H9 (cell line): Measurements from ENCODE around the gene MMD. TPM values are rescaled to one million over a fixed set of nuclear protein-coding genes. Genes with fewer than 3 reads are reported as not detected.

ENCODE experiments used
- DNase-seq: peaks from one replicate; pipeline ENCODE4 v3.0.0-alpha.2; 2017
- H2AFZ ChIP-seq: one replicate; pipeline ENCODE4 v1.6.1; 2013; ENCODE audit warnings: mild to moderate bottlenecking, low read length, control low read depth, moderate library complexity
- H2AK5ac ChIP-seq: 2 replicates; pipeline ENCODE4 v1.6.1; 2013; ENCODE audit warnings: low read length, control low read depth, mixed read lengths; ENCODE audit not compliant: insufficient read length
- H2BK120ac ChIP-seq: one replicate; pipeline ENCODE4 v1.6.1; 2013; ENCODE audit warnings: low read depth, mild to moderate bottlenecking, low read length, control low read depth, inconsistent platforms; ENCODE audit not compliant: poor library complexity, severe bottlenecking
- H2BK12ac ChIP-seq: 2 replicates; pipeline ENCODE4 v1.6.1; 2013; ENCODE audit warnings: low read length, control low read depth, mixed read lengths, low read depth; ENCODE audit not compliant: insufficient read length
- H2BK15ac ChIP-seq: 2 replicates; pipeline ENCODE4 v1.6.1; 2013; ENCODE audit warnings: low read depth, low read length, control low read depth
- H2BK20ac ChIP-seq: one replicate; pipeline ENCODE4 v1.6.1; 2013; ENCODE audit warnings: low read depth, mild to moderate bottlenecking, low read length, control low read depth, inconsistent platforms; ENCODE audit not compliant: poor library complexity, severe bottlenecking
- H2BK5ac ChIP-seq: 2 replicates; pipeline ENCODE4 v1.6.1; 2013; ENCODE audit warnings: low read length, control low read depth, mixed read lengths; ENCODE audit not compliant: insufficient read length
- H3K14ac ChIP-seq: 2 replicates; pipeline ENCODE4 v1.6.1; 2013; ENCODE audit warnings: low read length, control low read depth; ENCODE audit not compliant: insufficient read depth
- H3K18ac ChIP-seq: 2 replicates; pipeline ENCODE4 v1.6.1; 2013; ENCODE audit warnings: low read depth, mild to moderate bottlenecking, mixed read lengths, low read length, control low read depth; ENCODE audit not compliant: insufficient read length
- H3K23ac ChIP-seq: 2 replicates; pipeline ENCODE4 v1.6.1; 2013; ENCODE audit warnings: low read length, control low read depth, mixed read lengths, low read depth; ENCODE audit not compliant: insufficient read length
- H3K23me2 ChIP-seq: 2 replicates; pipeline ENCODE4 v1.6.1; 2013; ENCODE audit warnings: low read depth, mild to moderate bottlenecking, mixed read lengths, low read length, control low read depth; ENCODE audit not compliant: insufficient read length, poor library complexity, severe bottlenecking
- H3K27ac ChIP-seq: 2 replicates; pipeline ENCODE4 v1.5.1; 2013; ENCODE audit warnings: low read length, control low read depth, mixed read lengths, low read depth; ENCODE audit not compliant: insufficient read length
- H3K27me3 ChIP-seq: 2 replicates; pipeline ENCODE4 v1.6.1; 2013; ENCODE audit warnings: low read length, control low read depth, inconsistent platforms; ENCODE audit not compliant: insufficient read depth
- H3K4ac ChIP-seq: 2 replicates; pipeline ENCODE4 v1.6.1; 2013; ENCODE audit warnings: low read depth, mild to moderate bottlenecking, control low read depth, inconsistent platforms, low read length, moderate library complexity
- H3K4me1 ChIP-seq: 2 replicates; pipeline ENCODE4 v1.6.1; 2013; ENCODE audit warnings: low read length, control low read depth, inconsistent platforms; ENCODE audit not compliant: insufficient read depth
- H3K4me2 ChIP-seq: 2 replicates; pipeline ENCODE4 v1.6.1; 2013; ENCODE audit warnings: low read length, control low read depth, mixed read lengths; ENCODE audit not compliant: insufficient read length, insufficient read depth
- H3K56ac ChIP-seq: 2 replicates; pipeline ENCODE4 v1.6.1; 2013; ENCODE audit warnings: low read depth, mild to moderate bottlenecking, mixed read lengths, low read length, control low read depth; ENCODE audit not compliant: insufficient read length
- H3K79me1 ChIP-seq: 2 replicates; pipeline ENCODE4 v1.6.1; 2013; ENCODE audit warnings: low read depth, mild to moderate bottlenecking, moderate library complexity, low read length, control low read depth, inconsistent platforms; ENCODE audit not compliant: insufficient read depth, poor library complexity, severe bottlenecking
- H3K79me2 ChIP-seq: 2 replicates; pipeline ENCODE4 v1.6.1; 2013; ENCODE audit warnings: low read length, control low read depth, inconsistent platforms; ENCODE audit not compliant: insufficient read depth
- H3K9ac ChIP-seq: 2 replicates; pipeline ENCODE4 v1.6.1; 2013; ENCODE audit warnings: low read length, control low read depth, mixed read lengths; ENCODE audit not compliant: insufficient read length; ENCODE audit errors: extremely low read depth
- H3K9me3 ChIP-seq: one replicate; pipeline ENCODE4 v1.6.1; 2013; ENCODE audit warnings: low read depth, low read length, inconsistent platforms; ENCODE audit not compliant: control insufficient read depth
- H3T11ph ChIP-seq: one replicate; pipeline ENCODE4 v1.6.1; 2013; ENCODE audit warnings: mild to moderate bottlenecking, low read length, control low read depth, inconsistent platforms
- H4K20me1 ChIP-seq: one replicate; pipeline ENCODE4 v1.6.1; 2013; ENCODE audit not compliant: control insufficient read depth, insufficient read length, insufficient read depth
- H4K5ac ChIP-seq: 2 replicates; pipeline ENCODE4 v1.6.1; 2013; ENCODE audit warnings: low read depth, mild to moderate bottlenecking, mixed read lengths, low read length, control low read depth; ENCODE audit not compliant: insufficient read length
- H4K8ac ChIP-seq: replicated peaks from 2 replicates; pipeline ENCODE4 v1.6.1; 2013; ENCODE audit warnings: low read length, control low read depth, mixed read lengths, low read depth; ENCODE audit not compliant: insufficient read length
- H4K91ac ChIP-seq: 2 replicates; pipeline ENCODE4 v1.6.1; 2013; ENCODE audit warnings: low read depth, mild to moderate bottlenecking, moderate library complexity, mixed read lengths, low read length, control low read depth; ENCODE audit not compliant: insufficient read length
- H3K27ac Mint-ChIP-seq, 3 experiments: 2 replicates in 2 of 3; 3 replicates in 1 of 3; pipeline ENCODE4 v1.8.0; 2020 to 2021; ENCODE audit warnings: mixed read lengths in 3 of 3, mild to moderate bottlenecking in 1 of 3, moderate library complexity in 1 of 3
- H3K27me3 Mint-ChIP-seq: 2 replicates; pipeline ENCODE4 v1.8.0; 2021; ENCODE audit warnings: low read depth, mild to moderate bottlenecking, moderate library complexity, mixed read lengths
- H3K36me3 Mint-ChIP-seq, 3 experiments: 2 replicates in 2 of 3; 3 replicates in 1 of 3; pipeline ENCODE4 v1.8.0; 2020 to 2021; ENCODE audit warnings: low read depth in 3 of 3, mixed read lengths in 3 of 3; ENCODE audit not compliant: insufficient read depth in 1 of 3
- H3K4me1 Mint-ChIP-seq, 2 experiments: 2 replicates each; pipeline ENCODE4 v1.8.0; 2020; ENCODE audit warnings: mixed read lengths in 2 of 2
- H3K4me3 Mint-ChIP-seq, 2 experiments: 2 replicates in 1 of 2; 3 replicates in 1 of 2; pipeline ENCODE4 v1.8.0; 2020 to 2021; ENCODE audit warnings: mild to moderate bottlenecking in 2 of 2, mixed read lengths in 2 of 2, moderate library complexity in 1 of 2
- H3K9me3 Mint-ChIP-seq, 2 experiments: 2 replicates in 1 of 2; 3 replicates in 1 of 2; pipeline ENCODE4 v1.8.0; 2020; ENCODE audit warnings: mild to moderate bottlenecking in 2 of 2, mixed read lengths in 2 of 2, moderate library complexity in 1 of 2
- WGBS: extraction: QIAGEN DNeasy Blood & Tissue Kit; methylation state at CpG from one replicate; pipeline ENCODE4 v1.1.7; 2013; ENCODE audit warnings: missing lambda C conversion rate, low lambda C conversion rate, mixed read lengths; ENCODE audit not compliant: insufficient read length; ENCODE audit errors: extremely low coverage; 5-methylcytosine and 5-hydroxymethylcytosine counted together
- total RNA-seq: library from RNA; stranded (reverse); gene quantifications from 2 replicates; pipeline ENCODE4 v1.2.1, GENCODE V29; 2021
- TF ChIP-seq, protein P1 (sequence below): fragments of 200-600 bp; sonication (generic); conservative IDR thresholded peaks from 3 replicates; pipeline ENCODE4 v1.8.0; 2021; ENCODE audit warnings: antibody characterized with exemption, mild to moderate bottlenecking

MMD gene
- total RNA-seq, 1 experiment from 2014 or later, result 24.0 TPM

DNA sequence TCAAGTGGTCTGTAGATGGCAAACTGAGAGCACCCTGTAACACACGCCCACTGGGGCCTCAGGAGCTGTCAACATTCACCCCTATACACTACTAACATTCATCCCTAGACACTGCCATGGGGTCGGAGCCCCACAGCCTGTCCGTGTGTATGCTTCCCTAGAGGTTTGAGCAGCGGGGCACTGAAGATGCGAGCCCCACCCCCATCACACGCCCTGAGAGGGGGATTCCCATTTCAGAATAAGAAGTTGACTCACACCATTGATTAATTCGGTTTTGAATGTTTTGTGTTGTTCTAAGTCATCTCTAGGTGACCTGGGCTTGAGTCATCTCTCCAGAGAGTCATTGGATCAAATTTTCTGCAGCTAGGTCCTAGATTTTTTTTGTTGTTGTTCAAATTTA, 37.3 kb upstream of the MMD start:
- Histone ChIP-seq H2BK15ac (no peak overlapping the region), H3K9ac (no peak overlapping the region), H2BK20ac (no peak overlapping the region), H3K27me3 (no peaks in the 10 kb centered on the region), H2AFZ (no peak overlapping the region), H3K56ac (no peak overlapping the region), H3K79me2 (no peaks in the 10 kb centered on the region), H4K20me1 (no peaks in the 10 kb centered on the region), H3K18ac (no peak overlapping the region), H3K23ac (no peak overlapping the region), H3K4me2 (no peak overlapping the region), H2BK120ac (no peak overlapping the region), H2BK5ac (no peak overlapping the region), H3K23me2 (no peaks in the 10 kb centered on the region), H3K4me1 (no peaks in the 10 kb centered on the region; the same call in 1 of the 2 replicates), H4K5ac (no peak overlapping the region), H3K79me1 (no peaks in the 10 kb centered on the region), H3K4ac (no peak overlapping the region), H3K9me3 (no peaks in the 10 kb centered on the region), H3K14ac (no peak overlapping the region), H3K27ac (no peak overlapping the region), H4K91ac (no peak overlapping the region), H2AK5ac (no peak overlapping the region), H3T11ph (no peak overlapping the region), H2BK12ac (no peak overlapping the region), H4K8ac (no peak overlapping the region)
- Mint-ChIP-seq H3K27ac (no peak overlapping the region), H3K4me3 (no peak overlapping the region), H3K9me3 (peaks cover 0 to 1% of the 10 kb centered on the region in 2 experiments; a peak in 2 of 5 replicates), H3K36me3 (peaks cover 0 to 3% (median 2%) of the 10 kb centered on the region in 3 experiments; a peak in 1 of 7 replicates), H3K27me3 (no peaks in the 10 kb centered on the region), H3K4me1 (peaks cover 22 to 25% of the 10 kb centered on the region in 2 experiments)
- TF ChIP-seq, protein P1, sequence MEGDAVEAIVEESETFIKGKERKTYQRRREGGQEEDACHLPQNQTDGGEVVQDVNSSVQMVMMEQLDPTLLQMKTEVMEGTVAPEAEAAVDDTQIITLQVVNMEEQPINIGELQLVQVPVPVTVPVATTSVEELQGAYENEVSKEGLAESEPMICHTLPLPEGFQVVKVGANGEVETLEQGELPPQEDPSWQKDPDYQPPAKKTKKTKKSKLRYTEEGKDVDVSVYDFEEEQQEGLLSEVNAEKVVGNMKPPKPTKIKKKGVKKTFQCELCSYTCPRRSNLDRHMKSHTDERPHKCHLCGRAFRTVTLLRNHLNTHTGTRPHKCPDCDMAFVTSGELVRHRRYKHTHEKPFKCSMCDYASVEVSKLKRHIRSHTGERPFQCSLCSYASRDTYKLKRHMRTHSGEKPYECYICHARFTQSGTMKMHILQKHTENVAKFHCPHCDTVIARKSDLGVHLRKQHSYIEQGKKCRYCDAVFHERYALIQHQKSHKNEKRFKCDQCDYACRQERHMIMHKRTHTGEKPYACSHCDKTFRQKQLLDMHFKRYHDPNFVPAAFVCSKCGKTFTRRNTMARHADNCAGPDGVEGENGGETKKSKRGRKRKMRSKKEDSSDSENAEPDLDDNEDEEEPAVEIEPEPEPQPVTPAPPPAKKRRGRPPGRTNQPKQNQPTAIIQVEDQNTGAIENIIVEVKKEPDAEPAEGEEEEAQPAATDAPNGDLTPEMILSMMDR, result no peak
- no peak for DNase-seq
- WGBS, result no CpG with 5 or more reads among the region's 7 CpGs
